Islet of Langerhans (tissue), 1 donor: ENCODE results near the gene EXOSC3.

Experiments
- FAIRE-seq: peaks from one replicate; lab custom pipeline; 2011; peaks lifted over from hg19 to GRCh38; lab: Jason Lieb, UNC

EXOSC3 gene

DNA sequence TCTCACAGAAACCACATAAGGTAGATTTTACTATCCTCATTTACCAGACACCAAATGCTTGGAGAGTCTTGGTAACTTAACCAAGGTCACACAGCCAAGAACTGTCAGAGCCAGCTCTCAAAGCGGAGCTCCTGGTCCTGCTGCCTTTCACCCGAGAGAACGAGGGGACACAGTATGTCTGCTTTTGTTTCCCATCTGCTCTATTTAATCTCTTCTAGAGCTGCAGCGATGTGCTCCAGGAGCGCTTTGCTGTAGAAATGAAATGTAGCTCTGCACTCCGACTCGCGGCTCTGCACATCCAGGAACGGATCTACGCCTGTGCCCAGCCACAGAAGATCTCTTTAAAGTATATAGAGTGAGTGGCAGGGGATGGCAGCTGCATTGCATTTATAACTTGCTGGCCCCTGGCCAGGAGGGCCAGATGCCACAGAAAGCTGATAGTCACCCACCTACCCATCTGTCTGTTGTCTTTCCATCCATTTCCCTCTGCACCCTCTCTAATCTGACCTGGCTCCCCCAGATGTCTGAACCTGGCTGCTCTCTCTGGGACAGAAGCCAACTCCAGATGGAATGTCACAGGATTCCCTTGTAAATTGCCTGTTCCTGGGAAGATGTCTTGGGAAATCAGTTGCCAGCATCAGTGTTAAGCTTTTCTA lies 52.6 kb downstream of the EXOSC3 start:
- no peak for FAIRE-seq

GRCh38 chr9:37730839-37731238 lies 54.0 kb downstream of the EXOSC3 start:
- FAIRE-seq, result no peak

- no peak for FAIRE-seq
These were observed 54.6 kb downstream of the EXOSC3 start for GRCh38 chr9:37730256-37730655.
